ENCODE data around the gene MAML2.
A peak's percentile ranks its signal among the peaks of the same experiment; 100 is the strongest.

Gene MAML2

GRCh38 chr11:96149743-96150555, 193.0 kb downstream of the MAML2 start:
- no peak for DNase-seq

- DNase-seq: no peak
Measured at GRCh38 chr11:96147906-96148486, 195.0 kb downstream of the MAML2 start.

- no peak for DNase-seq
Measured at GRCh38 chr11:96147186-96147585, 195.8 kb downstream of the MAML2 start.

GRCh38 chr11:96146765-96147164, 196.2 kb downstream of the MAML2 start:
- no peak for DNase-seq

GRCh38 chr11:96145163-96145585, 197.8 kb downstream of the MAML2 start:
- DNase-seq: no peak

- DNase-seq: no peak
Measured at GRCh38 chr11:96144553-96144952, 198.4 kb downstream of the MAML2 start.

- no peak for DNase-seq
Measured at GRCh38 chr11:96143041-96143521, 199.9 kb downstream of the MAML2 start.

GRCh38 chr11:96141626-96142025, 201.4 kb downstream of the MAML2 start:
- DNase-seq: no peak

GRCh38 chr11:96139691-96140090, 203.3 kb downstream of the MAML2 start:
- no peak for DNase-seq

- no peak for DNase-seq
Measured at GRCh38 chr11:96137373-96137772, 205.6 kb downstream of the MAML2 start.

- no peak for DNase-seq
Measured at GRCh38 chr11:96136613-96137298, 206.2 kb downstream of the MAML2 start.

GRCh38 chr11:96134602-96135001, 208.4 kb downstream of the MAML2 start:
- no peak for DNase-seq

GRCh38 chr11:96132437-96132836, 210.6 kb downstream of the MAML2 start:
- no peak for DNase-seq

GRCh38 chr11:96130061-96130620, 212.9 kb downstream of the MAML2 start:
- no peak for DNase-seq

GRCh38 chr11:96127596-96127959, 215.4 kb downstream of the MAML2 start:
- DNase-seq: no peak

- no peak for DNase-seq
Measured at GRCh38 chr11:96126917-96127595, 215.9 kb downstream of the MAML2 start.

- DNase-seq: no peak
Measured at GRCh38 chr11:96125400-96125799, 217.6 kb downstream of the MAML2 start.

GRCh38 chr11:96124155-96124554, 218.8 kb downstream of the MAML2 start:
- no peak for DNase-seq

- DNase-seq: no peak
Measured at GRCh38 chr11:96123301-96123700, 219.7 kb downstream of the MAML2 start.

- peak; percentile 62 for DNase-seq
Measured at GRCh38 chr11:96122601-96123074, 220.4 kb downstream of the MAML2 start.

- no peak for DNase-seq
Measured at GRCh38 chr11:96119211-96119610, 223.8 kb downstream of the MAML2 start.

- DNase-seq: no peak
Measured at GRCh38 chr11:96116376-96116775, 226.6 kb downstream of the MAML2 start.

All from NCI-H526 treated with DMSO at 0.1 percent for 48 hours (cell line).